Thymus (tissue), 11 donors: Measurements from ENCODE around the gene ABCB6. TPM values are rescaled to one million over a fixed set of nuclear protein-coding genes. Genes with fewer than 3 reads are reported as not detected.

ENCODE experiments used
- DNase-seq, 9 donors: peaks; one replicate each; pipeline ENCODE4 v3.0.0-alpha.2; 2013; ENCODE audit warnings: low spot score in 9 of 9, low read depth in 6 of 9, missing footprints in 1 of 9
- H3K27ac ChIP-seq, 2 donors: one replicate each; pipeline ENCODE4 v1.5.1; 2013; ENCODE audit warnings: control low read depth in 1 of 2, low read depth in 1 of 2, low read length in 1 of 2, mild to moderate bottlenecking in 1 of 2, moderate library complexity in 1 of 2
- H3K27me3 ChIP-seq, 2 donors: one replicate each; pipeline ENCODE4 v1.5.1; 2013; ENCODE audit warnings: low read length in 1 of 2; ENCODE audit not compliant: control insufficient read depth in 2 of 2, insufficient read depth in 1 of 2
- H3K36me3 ChIP-seq, 2 donors: one replicate each; pipeline ENCODE4 v1.5.1; 2013; ENCODE audit warnings: low read length in 1 of 2, mild to moderate bottlenecking in 1 of 2, moderate library complexity in 1 of 2; ENCODE audit not compliant: control insufficient read depth in 2 of 2, insufficient read depth in 2 of 2
- H3K4me1 ChIP-seq, 2 donors: one replicate each; pipeline ENCODE4 v1.5.1; 2013; ENCODE audit warnings: low read length in 2 of 2; ENCODE audit not compliant: control insufficient read depth in 2 of 2, insufficient read depth in 2 of 2
- H3K4me3 ChIP-seq, 2 donors: one replicate each; pipeline ENCODE4 v1.5.1; 2013; ENCODE audit warnings: low read length in 2 of 2, control low read depth in 1 of 2, mild to moderate bottlenecking in 1 of 2
- H3K9me3 ChIP-seq, 2 donors: one replicate each; pipeline ENCODE4 v1.5.1; 2013; ENCODE audit warnings: low read length in 1 of 2, mild to moderate bottlenecking in 1 of 2; ENCODE audit not compliant: control insufficient read depth in 2 of 2, insufficient read depth in 1 of 2
- WGBS: extraction: QIAGEN DNeasy Blood & Tissue Kit; methylation state at CpG from one replicate; pipeline ENCODE4 v1.1.7; 2013; 5-methylcytosine and 5-hydroxymethylcytosine counted together
- polyA plus RNA-seq: library from polyadenylated mRNA; stranded (reverse); fragments of 200-250 nt; gene quantifications from one replicate; pipeline ENCODE4 v1.2.3, GENCODE V29; 2013
- total RNA-seq: library from RNA; stranded (reverse); fragments of 120-200 nt; gene quantifications from one replicate; pipeline ENCODE4 v1.2.4, GENCODE V29; 2013
- donor health status: healthy.

ABCB6 gene
- total and polyA plus RNA-seq, 2 donors: 8.2 to 29.3 TPM

- no peak overlapping the region for H3K27ac ChIP-seq
- H3K27me3 ChIP-seq: no peaks in the 10 kb centered on the region
- H3K36me3 ChIP-seq: peaks cover 51 to 57% of the 10 kb centered on the region in 2 donors
- H3K4me3 ChIP-seq: no peak overlapping the region
- no peak for DNase-seq
- 100% methylated on average over 2 of the region's 2 CpGs for WGBS
- peaks cover 2 to 4% of the 10 kb centered on the region in 2 donors for H3K4me1 ChIP-seq
- no peaks in the 10 kb centered on the region for H3K9me3 ChIP-seq
Observed at GRCh38 chr2:219184121-219184520, 34.6 kb downstream of the ABCB6 start.

GRCh38 chr2:219183151-219183772 is 35.5 kb downstream of the ABCB6 start:
- peaks cover 51 to 57% of the 10 kb centered on the region in 2 donors for H3K36me3 ChIP-seq
- H3K4me3 ChIP-seq: no peak overlapping the region
- WGBS: 99% methylated on average over 6 of the region's 6 CpGs
- H3K4me1 ChIP-seq: peaks cover 8 to 9% of the 10 kb centered on the region in 2 donors
- no peaks in the 10 kb centered on the region for H3K27me3 ChIP-seq
- H3K9me3 ChIP-seq: no peaks in the 10 kb centered on the region
- DNase-seq: no peak
- no peak overlapping the region for H3K27ac ChIP-seq

- Histone ChIP-seq H3K4me3 (no peak overlapping the region), H3K36me3 (peaks cover 51 to 57% of the 10 kb centered on the region in 2 donors), H3K9me3 (no peaks in the 10 kb centered on the region), H3K4me1 (peaks cover 9% of the 10 kb centered on the region in 2 donors), H3K27me3 (no peaks in the 10 kb centered on the region), H3K27ac (no peak overlapping the region)
- no peak for DNase-seq
- WGBS: 92% methylated on average over 8 of the region's 8 CpGs
Observed at GRCh38 chr2:219182331-219183150, 36.2 kb downstream of the ABCB6 start.

- DNase-seq: no peak
- no peaks in the 10 kb centered on the region for H3K9me3 ChIP-seq
- peaks cover 9 to 11% of the 10 kb centered on the region in 2 donors for H3K4me1 ChIP-seq
- 97% methylated on average over 6 of the region's 6 CpGs for WGBS
- H3K36me3 ChIP-seq: peaks cover 51 to 57% of the 10 kb centered on the region in 2 donors
- no peak overlapping the region for H3K4me3 ChIP-seq
- H3K27me3 ChIP-seq: no peaks in the 10 kb centered on the region
- no peak overlapping the region for H3K27ac ChIP-seq
Observed at GRCh38 chr2:219181531-219181930, 37.2 kb downstream of the ABCB6 start.

GRCh38 chr2:219180961-219181360 is 37.8 kb downstream of the ABCB6 start:
- Histone ChIP-seq H3K36me3 (peaks cover 51 to 55% of the 10 kb centered on the region in 2 donors), H3K27me3 (no peaks in the 10 kb centered on the region), H3K27ac (no peak overlapping the region), H3K4me3 (no peak overlapping the region), H3K4me1 (peaks cover 9 to 15% of the 10 kb centered on the region in 2 donors), H3K9me3 (no peaks in the 10 kb centered on the region)
- 96% methylated on average over 5 of the region's 5 CpGs for WGBS
- no peak for DNase-seq

- H3K4me1 ChIP-seq: peaks cover 16 to 24% of the 10 kb centered on the region in 2 donors
- H3K36me3 ChIP-seq: peaks cover 50 to 52% of the 10 kb centered on the region in 2 donors
- H3K27ac ChIP-seq: no peak overlapping the region
- H3K9me3 ChIP-seq: no peaks in the 10 kb centered on the region
- no peak for DNase-seq
- H3K27me3 ChIP-seq: no peaks in the 10 kb centered on the region
- H3K4me3 ChIP-seq: no peak overlapping the region
- 99% methylated on average over 9 of the region's 9 CpGs for WGBS
Observed at GRCh38 chr2:219179601-219180465, 38.9 kb downstream of the ABCB6 start.

- no peaks in the 10 kb centered on the region for H3K27me3 ChIP-seq
- DNase-seq: peak in 3 of 9 donors; percentile 24 to 57 (median 27)
- H3K27ac ChIP-seq: peak overlapping the region; percentile 55 to 100
- 5% methylated on average over 45 of the region's 45 CpGs for WGBS
- H3K4me1 ChIP-seq: peaks cover 20 to 27% of the 10 kb centered on the region in 2 donors
- H3K4me3 ChIP-seq: peak overlapping the region; percentile 88 to 98
- no peaks in the 10 kb centered on the region for H3K9me3 ChIP-seq
- H3K36me3 ChIP-seq: peaks cover 54 to 57% of the 10 kb centered on the region in 2 donors
Observed at GRCh38 chr2:219178377-219179175, 40.2 kb downstream of the ABCB6 start.

GRCh38 chr2:219177552-219178376 is 41.0 kb downstream of the ABCB6 start, which contains the start of gene RETREG2:
TSS of gene RETREG2 (plus strand) at chr2:219178275. CDS start at chr2:219178353, 78 bp downstream.
- under 1% methylated on average over 67 of the region's 67 CpGs for WGBS
- H3K36me3 ChIP-seq: peaks cover 55 to 57% of the 10 kb centered on the region in 2 donors
- no peaks in the 10 kb centered on the region for H3K27me3 ChIP-seq
- no peaks in the 10 kb centered on the region for H3K9me3 ChIP-seq
- DNase-seq: peak; percentile 77 to 94 (median 86)
- peaks cover 20 to 27% of the 10 kb centered on the region in 2 donors for H3K4me1 ChIP-seq
- peak within 1 kb of the TSS; percentile 88 to 98 for H3K4me3 ChIP-seq
- peak within 1 kb of the TSS; percentile 100 for H3K27ac ChIP-seq
